ENCODE results near the gene KRTAP1-5. TPM values are rescaled to one million over a fixed set of nuclear protein-coding genes. Genes with fewer than 3 reads are reported as not detected.

The KRTAP1-5 gene
- total and polyA plus RNA-seq, 2 donors (not counting 3 experiments of a cell fraction or from before 2014, with no cell fraction given) = not detected

DNA sequence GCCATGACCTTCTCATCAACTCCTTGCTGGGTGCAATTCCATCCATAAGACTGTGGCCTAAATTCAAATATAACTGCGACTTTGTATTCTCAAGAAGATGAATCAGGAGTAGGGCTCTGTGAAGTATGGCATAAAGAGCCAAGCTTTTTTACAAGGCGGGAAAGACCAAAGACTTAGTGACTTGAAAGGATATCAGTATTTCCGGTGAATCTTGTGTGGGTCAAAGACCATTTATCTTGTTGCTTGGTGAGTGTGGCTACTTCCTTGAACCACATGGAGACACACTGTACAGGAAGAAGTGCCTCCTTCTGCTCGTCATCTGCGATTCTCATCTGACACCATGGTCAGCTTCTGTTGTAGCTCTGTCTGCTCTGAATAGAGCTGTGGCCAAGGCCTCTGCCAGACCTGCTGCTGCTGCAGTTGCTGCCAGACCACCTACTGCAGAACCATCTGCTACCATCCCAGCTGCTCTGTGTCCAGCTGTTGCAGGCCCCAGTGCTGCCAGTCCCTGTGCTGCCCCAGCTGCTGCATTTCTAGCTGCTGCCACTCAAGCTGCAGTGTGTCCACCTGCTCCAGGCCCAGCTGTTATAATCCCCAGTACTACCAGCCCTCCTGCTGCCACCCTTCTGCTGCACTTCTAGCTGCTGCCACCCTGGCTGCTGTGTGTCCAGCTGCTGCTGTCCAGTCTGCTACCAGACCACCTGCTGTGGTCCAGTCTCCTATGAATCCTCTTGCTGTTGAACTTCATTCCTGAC lies 44.8 kb upstream of the KRTAP1-5 start:
- H3K36me3 ChIP-seq (ENCODE audit: control insufficient read depth in 2 of 2, extremely low read depth in 1 of 2, insufficient read depth in 2 of 2, low read length in 2 of 2) = no peaks in the 10 kb centered on the region
- intact Hi-C loops (cut with micrococcal nuclease) (no loop called here), dilution Hi-C loops (cut with MboI; ENCODE audit: extremely low pct_ligation_motif_present, low sequenced_read_pairs) (no loop called here)
- no peak overlapping the region for H3K9ac ChIP-seq (replicated peaks; ENCODE audit: extremely low read depth, insufficient read depth, low read length)
- CTCF ChIA-PET = no interaction called here
- H3K9me3 ChIP-seq (replicated peaks; ENCODE audit: control insufficient read depth, insufficient read depth, low read length) = no peaks in the 10 kb centered on the region
- H3K79me2 ChIP-seq (ENCODE audit: control insufficient read depth, insufficient read depth, low read length) = no peaks in the 10 kb centered on the region
- no peaks in the 10 kb centered on the region for H3K9me1 ChIP-seq (replicated peaks; ENCODE audit: control insufficient read depth, extremely low read depth, insufficient read depth, low read length)
- no peak overlapping the region for H3K4me2 ChIP-seq (ENCODE audit: insufficient read depth, low read length)
- no peak overlapping the region for H3K27ac ChIP-seq (ENCODE audit: insufficient read depth, low read depth, low read length)
- no peaks in the 10 kb centered on the region for H4K20me1 ChIP-seq (replicated peaks; ENCODE audit: control insufficient read depth, extremely low read depth, insufficient read depth, low read length)
- no peaks in the 10 kb centered on the region for H3K27me3 ChIP-seq (ENCODE audit: control insufficient read depth in 2 of 2, insufficient read depth in 2 of 2, low read length in 2 of 2)
- BruUV-seq (replicated peaks) = no TSS peak
- DNase-seq (ENCODE audit: low read depth, low spot score) (no peak), FAIRE-seq (no peak)
- TF ChIP-seq POLR2A (IDR thresholded peaks at IDR 0.05; ENCODE audit: low read depth, low read length) (no peak), POLR2AphosphoS5 (IDR thresholded peaks at IDR 0.05; ENCODE audit: insufficient read depth, low read depth, low read length) (no peak), EZH2 (IDR thresholded peaks at IDR 0.05; ENCODE audit: borderline replicate concordance, low read depth, low read length, severe bottlenecking) (no peak), MYC (IDR thresholded peaks at IDR 0.05; ENCODE audit: low read depth, low read length) (no peak), GATA2 (IDR thresholded peaks at IDR 0.05; ENCODE audit: insufficient read depth, insufficient read length, low read depth, low read length) (no peak), CTCF (IDR thresholded peaks at IDR 0.05; ENCODE audit: extremely low read depth in 1 of 2, insufficient read depth in 1 of 2, low read depth in 1 of 2, low read length in 2 of 2) (no peak), FOS (IDR thresholded peaks at IDR 0.05; ENCODE audit: borderline replicate concordance, insufficient read depth, low read length) (no peak), JUN (IDR thresholded peaks at IDR 0.05; ENCODE audit: borderline replicate concordance, insufficient read depth, insufficient read length, low read depth) (no peak)
- TF ChIP-seq, protein P1, sequence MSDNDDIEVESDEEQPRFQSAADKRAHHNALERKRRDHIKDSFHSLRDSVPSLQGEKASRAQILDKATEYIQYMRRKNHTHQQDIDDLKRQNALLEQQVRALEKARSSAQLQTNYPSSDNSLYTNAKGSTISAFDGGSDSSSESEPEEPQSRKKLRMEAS (IDR thresholded peaks at IDR 0.05; ENCODE audit: insufficient read depth, insufficient read length) = no peak
- H2AFZ ChIP-seq (ENCODE audit: low read depth, low read length) = no peak overlapping the region
- H3K4me3 ChIP-seq (replicated peaks in 1 of 3; ENCODE audit: insufficient read depth in 1 of 3, low read depth in 1 of 3, low read length in 3 of 3) = no peak overlapping the region
- POLR2A ChIA-PET = no interaction called here
- H3K4me1 ChIP-seq (ENCODE audit: control insufficient read depth, extremely low read depth, insufficient read depth, low read length) = no peaks in the 10 kb centered on the region

Measured in endothelial cell of umbilical vein (primary cell).